ENCODE data around the gene CDCA5.
"Not testable (repeated sequence)": the region's sequence is repeated elsewhere in the genome, so short reads cannot be mapped to it uniquely, and the experiment has no call there.

Gene CDCA5

GRCh38 chr11:65118891-65119669, 35.2 kb upstream of the CDCA5 start:
- DNase-seq (ENCODE audit: low read depth, low spot score) = not testable (repeated sequence)

GRCh38 chr11:65118097-65118837, 34.4 kb upstream of the CDCA5 start:
- no peak for DNase-seq (ENCODE audit: low read depth, low spot score)

DNA sequence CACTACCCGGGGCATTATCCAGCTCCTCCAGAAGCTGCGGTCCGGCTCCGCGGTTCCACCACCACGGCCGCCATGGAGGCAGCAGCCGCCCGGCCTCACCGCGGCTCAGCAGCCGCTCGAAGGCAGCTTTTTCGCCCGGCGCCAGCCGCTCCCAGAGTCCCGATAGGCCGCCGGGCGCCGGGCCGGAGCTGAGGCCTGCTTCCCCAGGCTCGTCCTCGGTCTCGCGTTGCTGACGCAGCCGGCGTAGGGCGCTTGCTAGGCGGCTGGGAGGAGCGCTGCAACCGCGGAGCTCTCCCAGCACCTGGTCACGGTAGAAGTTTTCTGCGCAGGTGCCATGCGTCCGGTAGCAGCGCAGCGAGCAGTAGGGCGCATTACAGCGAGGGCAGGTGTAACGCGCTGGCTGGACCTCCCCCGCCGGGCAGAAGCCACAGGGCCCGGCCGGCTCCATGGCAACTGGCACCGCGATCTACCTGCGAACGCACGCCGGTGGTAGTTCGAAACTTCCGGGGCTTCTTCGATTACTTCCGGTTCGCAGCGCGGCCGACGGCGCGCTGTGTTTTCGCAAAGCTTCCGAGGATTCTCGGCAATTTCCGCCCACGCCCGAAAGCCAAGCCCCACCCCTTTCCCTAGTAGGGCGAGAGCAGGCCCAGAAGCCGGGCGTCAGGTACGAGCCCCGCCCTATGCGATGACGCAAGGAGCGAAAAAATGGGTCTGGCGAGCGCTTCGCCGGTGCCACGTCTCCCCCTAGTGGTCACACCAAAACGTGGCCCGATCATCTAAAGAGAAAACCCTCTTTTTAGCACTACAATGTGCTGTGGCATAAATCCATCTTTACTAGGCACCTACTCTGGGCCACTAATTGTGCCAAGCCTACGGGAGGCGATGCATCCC, 33.6 kb upstream of the CDCA5 start, which contains the start of gene ZNHIT2:
TSS of gene ZNHIT2 (minus strand) at position 496 of the 891 bp plus-strand sequence. CDS start at position 448, 48 bp downstream.
- DNase-seq (ENCODE audit: low read depth, low spot score) = peak; percentile 100

DNA sequence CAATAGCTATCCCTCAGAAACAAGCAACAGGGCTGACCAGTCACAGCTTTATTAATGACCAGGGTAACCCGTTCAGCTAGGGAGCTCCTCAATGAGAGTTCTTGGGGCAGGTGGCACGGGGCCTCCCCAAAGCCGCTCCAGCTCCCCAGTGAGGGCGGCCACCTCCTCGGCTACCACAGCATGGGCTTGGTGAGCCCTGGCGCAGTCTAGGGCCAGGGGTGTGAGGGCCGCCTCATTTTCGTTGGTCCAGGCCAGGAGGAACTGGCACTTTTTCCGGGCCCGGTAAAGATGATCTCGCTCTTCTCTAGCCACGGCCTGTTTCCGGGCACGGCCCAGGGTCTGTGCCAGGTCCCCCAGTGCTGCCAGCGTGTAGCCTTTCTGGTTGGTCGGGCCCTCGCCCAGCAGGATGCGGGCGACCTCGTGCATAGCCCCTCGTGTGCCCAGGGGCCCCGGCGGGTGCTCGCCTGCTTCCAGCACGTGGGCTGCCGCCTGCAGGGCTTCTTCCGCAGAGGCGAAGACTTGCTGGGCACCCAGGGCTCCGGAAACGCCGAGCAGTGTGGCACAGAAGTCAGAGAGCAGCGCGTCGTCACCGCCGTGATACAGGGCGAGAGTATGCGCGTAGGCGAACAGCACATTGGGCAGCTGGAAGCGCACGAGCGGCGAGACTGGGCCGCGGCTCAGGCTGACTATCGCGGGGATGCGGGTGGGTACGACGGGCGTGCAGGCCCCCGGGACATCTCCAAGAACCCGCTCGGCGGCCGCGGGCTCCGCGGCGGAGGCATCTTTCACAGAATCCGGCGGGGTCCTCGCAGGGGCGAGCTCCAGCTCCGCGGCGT, 32.7 kb upstream of the CDCA5 start:
- peak; percentile 44 for DNase-seq (ENCODE audit: low read depth, low spot score)

DNA sequence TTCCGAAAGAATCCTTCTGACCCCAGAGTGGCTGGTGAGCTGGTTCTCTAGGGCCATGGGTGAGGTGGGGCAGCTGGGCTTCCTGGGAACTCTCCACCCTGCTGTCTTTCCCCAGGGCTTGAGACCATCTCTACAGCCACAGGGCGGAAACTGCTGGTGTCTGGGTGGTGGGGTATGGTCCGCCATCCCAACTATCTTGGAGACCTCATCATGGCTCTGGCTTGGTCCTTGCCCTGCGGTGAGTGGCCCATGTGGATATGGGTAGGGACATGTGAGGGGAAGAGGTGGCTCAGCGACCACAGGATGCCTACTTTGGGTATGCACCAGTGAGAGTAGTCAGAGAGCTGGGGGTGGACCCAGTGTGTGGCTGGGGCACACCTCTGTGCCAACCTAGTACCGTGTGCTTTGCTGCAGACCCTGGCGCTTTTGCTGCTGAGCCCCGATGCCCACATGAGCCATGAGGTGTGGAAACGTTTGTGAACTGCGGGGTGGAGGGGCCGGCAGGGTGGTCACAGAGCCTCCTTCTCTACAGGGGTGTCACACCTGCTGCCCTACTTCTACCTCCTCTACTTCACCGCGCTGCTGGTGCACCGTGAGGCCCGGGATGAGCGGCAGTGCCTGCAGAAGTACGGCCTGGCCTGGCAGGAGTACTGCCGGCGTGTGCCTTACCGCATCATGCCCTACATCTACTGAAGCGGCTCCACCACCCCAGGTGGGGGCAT, 31.7 kb upstream of the CDCA5 start:
- DNase-seq (ENCODE audit: low read depth, low spot score) = no peak

- no peak for DNase-seq (ENCODE audit: low read depth, low spot score)
These were observed 30.8 kb upstream of the CDCA5 start for GRCh38 chr11:65114538-65115171.

- no peak for DNase-seq (ENCODE audit: low read depth, low spot score)
These were observed 30.0 kb upstream of the CDCA5 start for GRCh38 chr11:65113839-65114238.

- no peak for DNase-seq (ENCODE audit: low read depth, low spot score)
These were observed 29.5 kb upstream of the CDCA5 start for GRCh38 chr11:65113361-65113756.

- DNase-seq (ENCODE audit: low read depth, low spot score) = peak; percentile 60
These were observed 28.9 kb upstream of the CDCA5 start for GRCh38 chr11:65112546-65113360.

DNA sequence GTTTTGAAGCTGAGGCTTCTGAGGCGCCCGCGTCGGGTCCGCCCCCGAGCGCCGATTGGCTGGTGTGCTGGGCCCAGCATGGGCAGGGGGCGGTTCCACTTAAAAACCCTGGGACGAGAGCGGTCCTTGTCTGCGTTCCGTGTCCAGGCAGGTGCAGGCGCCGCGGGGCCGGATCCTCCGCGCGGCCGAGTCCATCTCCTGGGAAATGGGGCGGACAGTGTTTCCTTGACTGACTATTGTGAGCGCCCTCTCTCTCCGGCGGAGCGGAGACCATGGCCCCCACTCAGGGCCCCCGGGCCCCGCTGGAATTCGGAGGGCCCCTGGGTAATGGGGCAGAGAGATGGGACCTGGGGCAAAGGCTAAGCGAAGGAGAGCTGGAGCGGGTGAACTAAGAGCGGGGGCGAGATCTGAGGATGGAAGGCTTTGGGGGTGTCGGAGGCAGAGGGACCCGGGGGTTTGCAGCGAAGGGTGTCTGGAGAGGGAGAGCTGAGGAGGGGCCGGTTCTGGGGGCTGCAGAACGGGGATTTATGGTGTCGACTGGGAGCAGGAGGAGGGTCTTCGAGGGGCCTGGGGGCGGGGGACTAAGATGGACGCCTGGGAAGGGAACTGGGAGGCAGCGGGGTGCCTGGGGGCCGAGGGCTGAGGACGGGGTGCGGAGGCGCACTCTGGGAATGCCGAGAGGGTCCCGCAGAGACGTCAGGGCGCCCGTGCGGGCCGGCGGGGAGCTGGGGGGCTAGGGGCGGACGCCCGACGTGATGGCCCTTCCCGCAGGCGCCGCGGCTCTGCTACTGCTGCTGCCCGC, 28.1 kb upstream of the CDCA5 start, which contains the start of gene TM7SF2:
TSS of gene TM7SF2 (plus strand) at position 129 of the 802 bp plus-strand sequence. CDS start at position 273, 144 bp downstream.
- peak; percentile 97 for DNase-seq (ENCODE audit: low read depth, low spot score)

DNA sequence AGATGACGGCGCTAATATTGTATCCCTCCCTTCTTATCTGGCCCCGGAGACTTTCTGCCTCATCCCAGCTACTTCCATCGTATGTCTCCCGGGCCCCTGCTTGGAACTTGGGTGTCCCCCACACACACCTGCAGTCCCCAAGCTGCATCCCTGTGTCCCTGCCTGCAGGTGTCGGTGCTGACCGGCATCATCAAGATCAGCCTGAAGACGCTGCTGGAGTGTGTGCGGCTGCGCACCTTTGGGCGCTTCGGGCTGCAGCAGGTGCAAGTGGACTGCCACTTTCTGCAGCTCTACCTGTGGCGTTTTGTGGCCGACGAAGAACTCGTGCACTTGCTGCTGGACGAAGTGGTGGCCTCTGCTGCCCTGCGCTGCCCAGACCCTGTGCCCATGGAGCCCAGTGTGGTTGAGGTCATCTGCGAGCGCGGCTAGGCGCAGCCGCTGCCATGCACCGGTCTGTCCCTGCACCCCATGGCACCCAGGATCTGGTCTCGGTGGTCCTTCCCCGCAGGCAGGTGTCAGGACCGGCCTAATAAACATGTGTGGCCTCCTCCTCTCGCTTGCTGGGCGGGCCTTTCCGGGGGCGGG, 27.4 kb upstream of the CDCA5 start:
- no peak for DNase-seq (ENCODE audit: low read depth, low spot score)

DNA sequence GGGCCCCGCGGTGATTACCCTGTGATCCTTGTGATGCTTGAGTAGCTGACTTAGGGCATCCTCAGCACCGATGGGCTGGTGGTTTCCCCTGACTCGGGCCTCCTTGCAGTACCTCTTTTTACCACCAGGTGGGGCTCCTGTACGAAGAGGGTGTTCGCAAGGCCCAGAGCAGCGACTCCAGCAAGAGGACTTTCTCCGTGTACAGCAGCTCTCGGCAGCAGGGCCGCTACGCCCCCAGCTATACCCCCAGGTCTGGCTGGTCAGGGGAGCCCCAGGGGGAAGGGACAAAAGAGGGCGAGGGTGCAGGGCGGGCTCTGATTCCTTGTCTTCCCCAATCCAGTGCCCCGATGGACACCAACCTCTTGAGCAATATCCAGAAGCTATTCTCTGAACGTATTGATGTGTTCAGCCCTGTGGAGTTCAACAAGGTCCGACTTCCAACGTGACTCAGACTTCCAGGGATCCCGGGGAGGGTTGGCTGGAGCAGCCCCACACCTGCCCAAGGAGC, 26.6 kb upstream of the CDCA5 start:
- DNase-seq (ENCODE audit: low read depth, low spot score) = peak; percentile 95

GRCh38 chr11:65109231-65110198, 25.7 kb upstream of the CDCA5 start:
- DNase-seq (ENCODE audit: low read depth, low spot score) = no peak

DNA sequence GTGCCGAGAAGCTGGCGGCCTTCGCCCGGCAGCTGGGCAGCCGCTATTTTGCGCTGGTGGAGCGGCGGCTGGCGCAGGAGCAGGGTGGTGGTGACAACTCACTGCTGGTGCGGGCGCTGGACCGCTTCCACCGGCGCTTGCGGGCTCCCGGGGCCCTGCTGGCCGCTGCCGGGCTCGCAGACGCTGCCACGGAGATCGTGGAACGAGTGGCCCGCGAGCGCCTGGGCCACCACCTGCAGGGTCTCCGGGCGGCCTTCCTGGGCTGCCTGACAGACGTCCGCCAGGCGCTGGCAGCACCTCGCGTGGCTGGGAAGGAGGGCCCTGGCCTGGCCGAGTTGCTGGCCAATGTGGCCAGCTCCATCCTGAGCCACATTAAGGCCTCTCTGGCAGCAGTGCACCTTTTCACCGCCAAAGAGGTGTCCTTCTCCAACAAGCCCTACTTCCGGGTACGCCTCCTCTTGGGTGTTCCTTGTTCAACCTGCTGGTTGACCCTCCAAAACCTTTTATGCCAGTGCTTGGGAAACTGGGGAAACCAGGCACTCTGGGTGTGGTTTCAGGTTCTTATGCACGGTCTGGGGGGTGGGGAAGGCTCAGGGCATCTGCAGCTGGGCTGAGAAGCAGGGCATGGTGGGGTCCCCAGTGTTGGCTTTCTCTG, 24.8 kb upstream of the CDCA5 start:
- DNase-seq (ENCODE audit: low read depth, low spot score) = no peak

- no peak for DNase-seq (ENCODE audit: low read depth, low spot score)
These were observed 24.1 kb upstream of the CDCA5 start for GRCh38 chr11:65107751-65108468.

Measured in ELF-1 (cell line).